HepG2 (cell line): ENCODE results near the gene CHKA. TPM values are rescaled to one million over a fixed set of nuclear protein-coding genes. Genes with fewer than 3 reads are reported as not detected.

Experiments used
- AKNA ChIP-seq: sonication (generic); formaldehyde crosslinking; IDR thresholded peaks from 2 replicates; pipeline ENCODE4 v1.4.0; 2020; ENCODE audit warnings: missing genetic modification reagents, borderline replicate concordance
- CENPBD1 ChIP-seq: sonication (generic); formaldehyde crosslinking; IDR thresholded peaks from 2 replicates; pipeline ENCODE4 v1.8.0; 2022; ENCODE audit warnings: missing genetic modification reagents, low read depth, mild to moderate bottlenecking, borderline replicate concordance
- ELF4 ChIP-seq: sonication (generic); formaldehyde crosslinking; IDR thresholded peaks from 2 replicates; pipeline ENCODE4 v1.5.0; 2020; ENCODE audit warnings: missing genetic modification reagents, mild to moderate bottlenecking, moderate library complexity, borderline replicate concordance
- HMG20A ChIP-seq: IDR thresholded peaks from 2 replicates; pipeline ENCODE4 v1.6.1; 2016; ENCODE audit warnings: borderline replicate concordance
- HNF4A ChIP-seq: sonication (generic); formaldehyde crosslinking; IDR thresholded peaks from 2 replicates; pipeline ENCODE4 v1.4.0; 2020; ENCODE audit warnings: missing genetic modification reagents
- IKZF4 ChIP-seq: sonication (generic); formaldehyde crosslinking; IDR thresholded peaks from 2 replicates; pipeline ENCODE4 v1.5.1; 2020; ENCODE audit warnings: borderline replicate concordance, mild to moderate bottlenecking, low read depth, missing genetic modification reagents; ENCODE audit errors: not compliant biosample characterization
- MBNL3 ChIP-seq: fragments of 250-450 bp; sonication (Bioruptor Pico); conservative IDR thresholded peaks from 2 replicates; pipeline ENCODE4 v1.8.0; 2022; ENCODE audit warnings: mild to moderate bottlenecking, inconsistent platforms
- MEIS2 ChIP-seq: sonication (generic); formaldehyde crosslinking; IDR thresholded peaks from 2 replicates; pipeline ENCODE4 v1.9.0; 2021; ENCODE audit warnings: mild to moderate bottlenecking, missing genetic modification reagents
- PHF8 ChIP-seq: sonication (generic); formaldehyde crosslinking; IDR thresholded peaks from 2 replicates; pipeline ENCODE4 v1.5.0; 2020; ENCODE audit warnings: missing genetic modification reagents
- PRPF4 ChIP-seq: fragments of 200-400 bp; formaldehyde crosslinking; IDR thresholded peaks from 2 replicates; pipeline ENCODE4 v1.6.1; 2016; ENCODE audit warnings: low read length, low read depth; ENCODE audit not compliant: poor library complexity, severe bottlenecking
- SALL2 ChIP-seq: sonication (generic); formaldehyde crosslinking; IDR thresholded peaks from 2 replicates; pipeline ENCODE4 v1.8.1; 2023; ENCODE audit warnings: mild to moderate bottlenecking, missing genetic modification reagents, inconsistent platforms
- ZBTB10 ChIP-seq: sonication (generic); formaldehyde crosslinking; IDR thresholded peaks from 2 replicates; pipeline ENCODE4 v1.4.0; 2020; ENCODE audit warnings: missing genetic modification reagents, borderline replicate concordance
- ZEB1 ChIP-seq: IDR thresholded peaks from 2 replicates; pipeline ENCODE4 v1.6.1; 2012; ENCODE audit warnings: mild to moderate bottlenecking, low read depth, inconsistent platforms; ENCODE audit not compliant: insufficient replicate concordance
- ZNF138 ChIP-seq: sonication (generic); formaldehyde crosslinking; IDR thresholded peaks from 2 replicates; pipeline ENCODE4 v1.5.0; 2020; ENCODE audit warnings: mild to moderate bottlenecking, low read depth, missing genetic modification reagents
- ZNF24 ChIP-seq: fragments of 450-650 bp; IDR thresholded peaks from 2 replicates; pipeline ENCODE4 v1.6.1; 2017; ENCODE audit warnings: antibody characterized with exemption, mild to moderate bottlenecking
- ZNF337 ChIP-seq: sonication (generic); formaldehyde crosslinking; IDR thresholded peaks from 2 replicates; pipeline ENCODE4 v1.5.1; 2020; ENCODE audit warnings: missing genetic modification reagents, low read depth, mild to moderate bottlenecking, borderline replicate concordance
- ZNF432 ChIP-seq: sonication (generic); formaldehyde crosslinking; IDR thresholded peaks from 2 replicates; pipeline ENCODE4 v1.5.0; 2020; ENCODE audit warnings: missing genetic modification reagents, mild to moderate bottlenecking, borderline replicate concordance
- ZNF576 ChIP-seq: sonication (generic); formaldehyde crosslinking; IDR thresholded peaks from 2 replicates; pipeline ENCODE4 v1.4.0; 2020; ENCODE audit warnings: mild to moderate bottlenecking, missing genetic modification reagents
- ZNF883 ChIP-seq: sonication (generic); formaldehyde crosslinking; IDR thresholded peaks from 2 replicates; pipeline ENCODE4 v1.5.1; 2020; ENCODE audit warnings: mild to moderate bottlenecking, missing genetic modification reagents; ENCODE audit errors: not compliant biosample characterization
- ZSCAN25 ChIP-seq: sonication (generic); formaldehyde crosslinking; IDR thresholded peaks from 2 replicates; pipeline ENCODE4 v1.8.0; 2022; ENCODE audit warnings: mild to moderate bottlenecking, missing genetic modification reagents
- polyA plus RNA-seq, 8 experiments: library from polyadenylated mRNA; depleted of rRNA in 3 of 8; stranded (reverse) in 7 of 8; unstranded in 1 of 8; fragments of >200 nt; fragmentation: Illumina TruSeq in 4 of 8; extraction: Trizol in 4 of 8; gene quantifications; 2 replicates each; pipeline versions ENCODE4 v1.2.1 to v1.2.3, GENCODE V29; 2011 to 2016; ENCODE audit warnings: low read depth in 4 of 8, missing spikeins in 1 of 8, mixed read lengths in 1 of 8; ENCODE audit not compliant: insufficient read depth in 1 of 8
- total RNA-seq, 5 experiments: library from RNA; depleted of rRNA; stranded (reverse); fragments of >200 nt; fragmentation: Illumina TruSeq; extraction: Trizol; gene quantifications; 2 replicates each; pipeline ENCODE4 v1.2.3, GENCODE V29; 2016; ENCODE audit warnings: low read depth in 1 of 5

CHKA gene
- total and polyA plus RNA-seq, 2 of the 13 experiments (the other 11 are each of a cell fraction or from before 2014, with no cell fraction given): 71.6 to 92.7 TPM

- no peak for TF ChIP-seq AKNA (CRISPR knock-in tag)
- TF ChIP-seq ZNF576 (CRISPR knock-in tag): peak; percentile 78
- no peak for TF ChIP-seq ZBTB10 (CRISPR knock-in tag)
- no peak for TF ChIP-seq SALL2
- TF ChIP-seq PRPF4: no peak
- TF ChIP-seq ZNF883: peak; percentile 52
- peak; percentile 60; the same call in 1 of the 2 replicates for TF ChIP-seq ZNF337
- no peak for TF ChIP-seq MBNL3 (CRISPR knock-in tag)
- TF ChIP-seq HMG20A (CRISPR knock-in tag): no peak
- no peak for TF ChIP-seq ZNF432
- no peak; the same call in 1 of the 2 replicates for TF ChIP-seq ZSCAN25
- TF ChIP-seq ZNF24: no peak
- TF ChIP-seq CENPBD1 (CRISPR knock-in tag): no peak
- TF ChIP-seq HNF4A (CRISPR knock-in tag): peak; percentile 36
- peak; percentile 97 for TF ChIP-seq PHF8 (CRISPR knock-in tag)
- TF ChIP-seq MEIS2 (CRISPR knock-in tag): 0 out of 2 replicates have a peak, but pooled peaks have one; percentile 27
- no peak for TF ChIP-seq ZNF138 (CRISPR knock-in tag)
- no peak for TF ChIP-seq ELF4
- TF ChIP-seq IKZF4 (CRISPR knock-in tag): no peak
- no peak for TF ChIP-seq ZEB1
These were observed 90.7 kb downstream of the CHKA start, which contains the start of gene NDUFS8 (continued) for GRCh38 chr11:68030318-68031143.
